Endothelial cell (in vitro differentiated cells): Measurements from ENCODE around the gene MYL10. TPM values are rescaled to one million over a fixed set of nuclear protein-coding genes. Genes with fewer than 3 reads are reported as not detected.

Source experiments
- DNase-seq: peaks from one replicate; pipeline ENCODE4 v3.0.0; 2021; ENCODE audit warnings: low spot score
- H3K27ac Mint-ChIP-seq: one replicate; pipeline ENCODE4 v1.8.0; 2021; ENCODE audit warnings: mixed read lengths, inconsistent platforms; ENCODE audit not compliant: unreplicated experiment
- H3K27me3 Mint-ChIP-seq: one replicate; pipeline ENCODE4 v1.8.0; 2021; ENCODE audit warnings: mild to moderate bottlenecking, moderate library complexity, mixed read lengths, inconsistent platforms; ENCODE audit not compliant: unreplicated experiment
- H3K36me3 Mint-ChIP-seq: one replicate; pipeline ENCODE4 v1.8.0; 2021; ENCODE audit warnings: mild to moderate bottlenecking, low read depth, mixed read lengths, inconsistent platforms; ENCODE audit not compliant: unreplicated experiment
- H3K4me1 Mint-ChIP-seq: one replicate; pipeline ENCODE4 v1.8.0; 2021; ENCODE audit warnings: mild to moderate bottlenecking, mixed read lengths, inconsistent platforms; ENCODE audit not compliant: unreplicated experiment
- H3K4me3 Mint-ChIP-seq: one replicate; pipeline ENCODE4 v1.8.0; 2021; ENCODE audit warnings: mild to moderate bottlenecking, mixed read lengths, inconsistent platforms; ENCODE audit not compliant: unreplicated experiment
- H3K9me3 Mint-ChIP-seq: one replicate; pipeline ENCODE4 v1.8.0; 2021; ENCODE audit warnings: mixed read lengths, inconsistent platforms; ENCODE audit not compliant: unreplicated experiment
- total RNA-seq: library from RNA; stranded (reverse); fragmentation: NEBNext Ultra II Directional; extraction: Animal tissue kit (Norgen Biotek cat#: 25700); gene quantifications from one replicate; pipeline ENCODE4 v1.2.1, GENCODE V29; 2021; ENCODE audit not compliant: unreplicated experiment
- TF ChIP-seq, protein P1 (sequence below): fragments of 200-600 bp; sonication (generic); IDR thresholded peaks from one replicate; pipeline ENCODE4 v1.5.0; 2021; ENCODE audit warnings: antibody characterized with exemption; ENCODE audit not compliant: unreplicated experiment

The MYL10 gene
- total RNA-seq, 1 donor from 2014 or later = not detected

DNA sequence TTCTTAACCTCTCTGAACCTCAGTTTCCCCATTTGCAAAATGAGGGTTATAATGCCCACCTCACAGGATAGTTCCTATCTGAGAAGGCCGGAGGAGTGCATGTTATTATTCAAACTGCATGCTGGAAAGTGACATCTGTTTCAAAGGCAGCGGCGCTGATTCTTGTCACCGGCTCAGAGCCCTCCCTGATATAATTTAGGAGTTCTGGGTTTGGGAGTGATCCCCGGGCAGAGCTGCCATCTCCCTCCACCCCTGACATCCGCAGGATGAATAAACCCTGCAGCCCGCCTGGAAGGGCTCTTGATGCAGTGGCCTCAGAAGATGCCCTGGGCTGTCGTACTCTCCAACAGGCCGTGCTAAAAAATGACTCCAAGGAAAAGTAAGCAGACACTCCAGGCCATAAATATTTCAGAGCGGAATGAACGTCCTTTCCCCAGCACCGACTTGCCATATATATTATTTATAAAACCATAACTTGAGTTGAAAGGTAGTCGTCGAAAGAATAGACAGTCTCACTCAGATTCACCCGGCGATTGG lies 47.0 kb upstream of the MYL10 start:
- Mint-ChIP-seq H3K27me3 (peaks cover 1% of the 10 kb centered on the region), H3K36me3 (no peaks in the 10 kb centered on the region), H3K4me3 (no peak overlapping the region), H3K4me1 (no peaks in the 10 kb centered on the region), H3K9me3 (no peaks in the 10 kb centered on the region), H3K27ac (no peak overlapping the region)
- TF ChIP-seq, protein P1, sequence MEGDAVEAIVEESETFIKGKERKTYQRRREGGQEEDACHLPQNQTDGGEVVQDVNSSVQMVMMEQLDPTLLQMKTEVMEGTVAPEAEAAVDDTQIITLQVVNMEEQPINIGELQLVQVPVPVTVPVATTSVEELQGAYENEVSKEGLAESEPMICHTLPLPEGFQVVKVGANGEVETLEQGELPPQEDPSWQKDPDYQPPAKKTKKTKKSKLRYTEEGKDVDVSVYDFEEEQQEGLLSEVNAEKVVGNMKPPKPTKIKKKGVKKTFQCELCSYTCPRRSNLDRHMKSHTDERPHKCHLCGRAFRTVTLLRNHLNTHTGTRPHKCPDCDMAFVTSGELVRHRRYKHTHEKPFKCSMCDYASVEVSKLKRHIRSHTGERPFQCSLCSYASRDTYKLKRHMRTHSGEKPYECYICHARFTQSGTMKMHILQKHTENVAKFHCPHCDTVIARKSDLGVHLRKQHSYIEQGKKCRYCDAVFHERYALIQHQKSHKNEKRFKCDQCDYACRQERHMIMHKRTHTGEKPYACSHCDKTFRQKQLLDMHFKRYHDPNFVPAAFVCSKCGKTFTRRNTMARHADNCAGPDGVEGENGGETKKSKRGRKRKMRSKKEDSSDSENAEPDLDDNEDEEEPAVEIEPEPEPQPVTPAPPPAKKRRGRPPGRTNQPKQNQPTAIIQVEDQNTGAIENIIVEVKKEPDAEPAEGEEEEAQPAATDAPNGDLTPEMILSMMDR = no peak
- no peak for DNase-seq

DNA sequence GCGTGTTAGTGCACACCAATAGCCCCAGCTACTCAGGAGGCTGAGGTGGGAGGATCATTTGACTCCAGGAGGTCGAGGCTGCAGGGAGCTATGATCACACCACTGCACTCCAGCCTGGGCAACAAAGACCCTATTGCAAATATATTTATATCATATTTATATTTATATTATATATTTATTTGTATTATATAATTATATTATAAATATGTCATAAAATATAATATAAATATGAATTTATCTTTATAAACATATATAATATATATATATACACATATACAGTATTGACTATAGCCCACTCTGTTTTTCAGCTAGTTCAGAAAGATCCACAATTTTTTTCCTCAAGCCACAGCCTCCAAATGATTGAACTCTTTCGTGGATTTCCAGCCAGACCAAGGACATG lies 45.3 kb upstream of the MYL10 start:
- Mint-ChIP-seq H3K27me3 (peaks cover 1% of the 10 kb centered on the region), H3K27ac (no peak overlapping the region)

GRCh38 chr7:101673951-101674350 lies 44.9 kb upstream of the MYL10 start:
- H3K36me3 Mint-ChIP-seq = no peaks in the 10 kb centered on the region
- DNase-seq = no peak
- H3K9me3 Mint-ChIP-seq = no peaks in the 10 kb centered on the region
- peaks cover 1% of the 10 kb centered on the region for H3K27me3 Mint-ChIP-seq
- TF ChIP-seq, protein P1 = no peak
- no peaks in the 10 kb centered on the region for H3K4me1 Mint-ChIP-seq
- H3K4me3 Mint-ChIP-seq = no peak overlapping the region
- H3K27ac Mint-ChIP-seq = no peak overlapping the region

More for the DNA sequence above, 45.3 kb upstream of the MYL10 start:
- DNase-seq = no peak
- Mint-ChIP-seq H3K4me3 (no peak overlapping the region), H3K9me3 (no peaks in the 10 kb centered on the region), H3K36me3 (no peaks in the 10 kb centered on the region), H3K4me1 (no peaks in the 10 kb centered on the region)
- TF ChIP-seq, protein P1 = no peak

- no peak overlapping the region for H3K4me3 Mint-ChIP-seq
- H3K27me3 Mint-ChIP-seq = peaks cover 1% of the 10 kb centered on the region
- no peaks in the 10 kb centered on the region for H3K36me3 Mint-ChIP-seq
- TF ChIP-seq, protein P1 = no peak
- no peaks in the 10 kb centered on the region for H3K9me3 Mint-ChIP-seq
- H3K4me1 Mint-ChIP-seq = no peaks in the 10 kb centered on the region
- no peak for DNase-seq
- H3K27ac Mint-ChIP-seq = no peak overlapping the region
Measured at GRCh38 chr7:101673315-101673714, 44.2 kb upstream of the MYL10 start.

- Mint-ChIP-seq H3K4me3 (no peak overlapping the region), H3K36me3 (peaks cover 3% of the 10 kb centered on the region), H3K27ac (no peak overlapping the region), H3K9me3 (no peaks in the 10 kb centered on the region), H3K4me1 (peaks cover 4% of the 10 kb centered on the region), H3K27me3 (peaks cover 2% of the 10 kb centered on the region)
- TF ChIP-seq, protein P1 = no peak
- no peak for DNase-seq
Measured at GRCh38 chr7:101671371-101672356, 42.6 kb upstream of the MYL10 start.
